HepG2 (cell line): ENCODE results near the gene GART. TPM values are rescaled to one million over a fixed set of nuclear protein-coding genes. Genes with fewer than 3 reads are reported as not detected.

ENCODE experiments used
- BCLAF1 ChIP-seq: fragments of 450-650 bp; IDR thresholded peaks from 2 replicates; pipeline ENCODE4 v1.6.1; 2017; ENCODE audit warnings: mild to moderate bottlenecking
- CENPX ChIP-seq: sonication (generic); formaldehyde crosslinking; IDR thresholded peaks from 2 replicates; pipeline ENCODE4 v1.9.0; 2021; ENCODE audit warnings: mild to moderate bottlenecking, missing genetic modification reagents, moderate library complexity
- CREBL2 ChIP-seq: sonication (generic); formaldehyde crosslinking; IDR thresholded peaks from 2 replicates; pipeline ENCODE4 v1.8.1; 2023; ENCODE audit warnings: missing genetic modification reagents, mild to moderate bottlenecking, borderline replicate concordance
- FOXO1 ChIP-seq: sonication (generic); formaldehyde crosslinking; IDR thresholded peaks from 2 replicates; pipeline ENCODE4 v1.4.0; 2020; ENCODE audit warnings: missing genetic modification reagents
- GATA4 ChIP-seq: sonication (generic); IDR thresholded peaks from 2 replicates; pipeline ENCODE4 v1.6.1; 2016; ENCODE audit warnings: antibody characterized with exemption, low read depth, borderline replicate concordance
- HINFP ChIP-seq: sonication (generic); formaldehyde crosslinking; IDR thresholded peaks from 2 replicates; pipeline ENCODE4 v1.4.0; 2020; ENCODE audit warnings: low read depth, mild to moderate bottlenecking, missing genetic modification reagents
- HOXA9 ChIP-seq: sonication (generic); formaldehyde crosslinking; IDR thresholded peaks from 2 replicates; pipeline ENCODE4 v1.8.1; 2022; ENCODE audit warnings: missing genetic modification reagents, mild to moderate bottlenecking, moderate library complexity, borderline replicate concordance
- ISX ChIP-seq: sonication (generic); formaldehyde crosslinking; conservative IDR thresholded peaks from 2 replicates; pipeline ENCODE4 v1.5.0; 2020; ENCODE audit warnings: missing genetic modification reagents
- MIXL1 ChIP-seq: IDR thresholded peaks from 2 replicates; pipeline ENCODE4 v1.6.1; 2016
- MTF2 ChIP-seq: sonication (generic); formaldehyde crosslinking; IDR thresholded peaks from 2 replicates; pipeline ENCODE4 v1.5.0; 2020; ENCODE audit warnings: missing genetic modification reagents, borderline replicate concordance
- NCOA2 ChIP-seq: sonication (generic); formaldehyde crosslinking; IDR thresholded peaks from 2 replicates; pipeline ENCODE4 v1.8.0; 2022; ENCODE audit warnings: inconsistent platforms
- POLR2AphosphoS2 ChIP-seq: IDR thresholded peaks from 2 replicates; pipeline ENCODE4 v1.6.1; 2011; ENCODE audit warnings: low read depth, low read length, improper control_type of control experiment
- REPIN1 ChIP-seq: sonication (generic); formaldehyde crosslinking; IDR thresholded peaks from 2 replicates; pipeline ENCODE4 v1.8.0; 2022; ENCODE audit warnings: missing genetic modification reagents, low read depth, mild to moderate bottlenecking, borderline replicate concordance
- SRSF4 ChIP-seq: fragments of 200-400 bp; formaldehyde crosslinking; IDR thresholded peaks from one replicate; pipeline ENCODE4 v1.6.1; 2018; ENCODE audit warnings: mild to moderate bottlenecking, low read depth, low read length, moderate library complexity; ENCODE audit not compliant: poor library complexity, severe bottlenecking
- STAG1 ChIP-seq: sonication (generic); formaldehyde crosslinking; IDR thresholded peaks from 2 replicates; pipeline ENCODE4 v1.4.0; 2020; ENCODE audit warnings: missing genetic modification reagents
- TAF15 ChIP-seq: fragments of 200-400 bp; formaldehyde crosslinking; IDR thresholded peaks from one replicate; pipeline ENCODE4 v1.6.1; 2018; ENCODE audit warnings: mild to moderate bottlenecking, low read depth, low read length; ENCODE audit not compliant: poor library complexity, severe bottlenecking
- TFDP2 ChIP-seq: sonication (generic); formaldehyde crosslinking; IDR thresholded peaks from 2 replicates; pipeline ENCODE4 v1.4.0; 2020; ENCODE audit warnings: missing genetic modification reagents
- ZGPAT ChIP-seq: IDR thresholded peaks from 2 replicates; pipeline ENCODE4 v1.6.1; 2016; ENCODE audit warnings: mild to moderate bottlenecking
- ZNF331 ChIP-seq: sonication (generic); formaldehyde crosslinking; IDR thresholded peaks from 2 replicates; pipeline ENCODE4 v1.4.0; 2020; ENCODE audit warnings: missing genetic modification reagents
- ZNF335 ChIP-seq: sonication (generic); formaldehyde crosslinking; IDR thresholded peaks from 2 replicates; pipeline ENCODE4 v1.4.0; 2020; ENCODE audit warnings: missing genetic modification reagents
- ZNF484 ChIP-seq: sonication (generic); formaldehyde crosslinking; IDR thresholded peaks from 2 replicates; pipeline ENCODE4 v1.5.1; 2020; ENCODE audit warnings: mild to moderate bottlenecking, low read depth, missing genetic modification reagents, borderline replicate concordance
- ZNF850 ChIP-seq: sonication (generic); formaldehyde crosslinking; conservative IDR thresholded peaks from 2 replicates; pipeline ENCODE4 v1.9.0; 2021; ENCODE audit warnings: mild to moderate bottlenecking, missing genetic modification reagents
- ZSCAN30 ChIP-seq: sonication (generic); formaldehyde crosslinking; IDR thresholded peaks from 2 replicates; pipeline ENCODE4 v1.5.0; 2020; ENCODE audit warnings: mild to moderate bottlenecking, missing genetic modification reagents
- polyA plus RNA-seq, 8 experiments: library from polyadenylated mRNA; depleted of rRNA in 3 of 8; stranded (reverse) in 7 of 8; unstranded in 1 of 8; fragments of >200 nt; fragmentation: Illumina TruSeq in 4 of 8; extraction: Trizol in 4 of 8; gene quantifications; 2 replicates each; pipeline versions ENCODE4 v1.2.1 to v1.2.3, GENCODE V29; 2011 to 2016; ENCODE audit warnings: low read depth in 4 of 8, missing spikeins in 1 of 8, mixed read lengths in 1 of 8; ENCODE audit not compliant: insufficient read depth in 1 of 8
- total RNA-seq, 5 experiments: library from RNA; depleted of rRNA; stranded (reverse); fragments of >200 nt; fragmentation: Illumina TruSeq; extraction: Trizol; gene quantifications; 2 replicates each; pipeline ENCODE4 v1.2.3, GENCODE V29; 2016; ENCODE audit warnings: low read depth in 1 of 5

GART gene
- total and polyA plus RNA-seq, 2 of the 13 experiments (the other 11 are each of a cell fraction or from before 2014, with no cell fraction given) = 17.9 to 109 TPM

- TF ChIP-seq ZNF484 (CRISPR knock-in tag) (no peak), GATA4 (no peak; the same call in 1 of the 2 replicates), POLR2AphosphoS2 (peak; percentile 23; the same call in 1 of the 2 replicates), CENPX (no peak), ISX (CRISPR knock-in tag) (no peak), NCOA2 (CRISPR knock-in tag) (no peak), ZGPAT (CRISPR knock-in tag) (peak; percentile 40; the same call in 1 of the 2 replicates), BCLAF1 (no peak), FOXO1 (CRISPR knock-in tag) (no peak), HINFP (CRISPR knock-in tag) (no peak), ZNF335 (peak; percentile 71), REPIN1 (CRISPR knock-in tag) (peak; percentile 62; the same call in 1 of the 2 replicates), ZSCAN30 (no peak), CREBL2 (CRISPR knock-in tag) (no peak), ZNF850 (CRISPR knock-in tag) (no peak), TFDP2 (CRISPR knock-in tag) (peak; percentile 88), HOXA9 (CRISPR knock-in tag) (0 out of 2 replicates have a peak, but pooled peaks have one; percentile 41), MTF2 (CRISPR knock-in tag) (no peak), STAG1 (CRISPR knock-in tag) (no peak), TAF15 (peak; percentile 27), MIXL1 (CRISPR knock-in tag) (no peak), ZNF331 (CRISPR knock-in tag) (peak; percentile 20; the same call in 1 of the 2 replicates), SRSF4 (no peak)
Observed at GRCh38 chr21:33541756-33542639, at the start of gene GART (continued).
